Thoracic aorta (tissue), 2 donors: ENCODE results near the gene TMEM100. TPM values are rescaled to one million over a fixed set of nuclear protein-coding genes. Genes with fewer than 3 reads are reported as not detected.

Experiments used
- ATAC-seq: fragments of 150-250 bp; one replicate; pipeline ENCODE4 v1.8.0; 2017; ENCODE audit warnings: low read depth; ENCODE audit not compliant: insufficient number of reproducible peaks, low FRiP score
- DNase-seq: peaks from one replicate; pipeline ENCODE4 v3.0.0-alpha.2; 2020; ENCODE audit warnings: low spot score
- H3K27ac ChIP-seq, 2 donors: fragments of 200-600 bp; sonication (generic); 1 replicate in 1 of 2; 2 replicates in 1 of 2; pipeline ENCODE4 v1.5.1; 2016; ENCODE audit warnings: mild to moderate bottlenecking in 2 of 2, moderate library complexity in 2 of 2
- H3K27me3 ChIP-seq: fragments of 200-600 bp; sonication (generic); replicated peaks from 2 replicates; pipeline ENCODE4 v1.6.0; 2016; ENCODE audit warnings: mild to moderate bottlenecking; ENCODE audit not compliant: insufficient read depth
- H3K36me3 ChIP-seq: fragments of 200-600 bp; sonication (generic); one replicate; pipeline ENCODE4 v1.5.1; 2016
- H3K4me1 ChIP-seq, 2 donors: fragments of 200-600 bp; sonication (generic); 1 replicate in 1 of 2; 2 replicates in 1 of 2; pipeline versions ENCODE4 v1.5.1 to v1.6.0; 2016; ENCODE audit warnings: low read depth in 2 of 2, mild to moderate bottlenecking in 1 of 2; ENCODE audit not compliant: control insufficient read depth in 1 of 2
- H3K4me3 ChIP-seq: fragments of 200-600 bp; sonication (generic); 2 replicates; pipeline ENCODE4 v1.5.1; 2016; ENCODE audit warnings: mild to moderate bottlenecking
- H3K9me3 ChIP-seq: fragments of 200-600 bp; sonication (generic); 2 replicates; pipeline ENCODE4 v1.5.1; 2016
- total RNA-seq, 2 donors: library from RNA; depleted of rRNA; stranded (reverse); fragments of >200 nt; gene quantifications; one replicate each; pipeline versions ENCODE4 v1.1.0 to v1.2.3, GENCODE V29; 2016
- TF ChIP-seq, protein P1 (sequence below): fragments of 200-600 bp; sonication (generic); IDR thresholded peaks from one replicate; pipeline ENCODE4 v1.5.1; 2019; ENCODE audit warnings: antibody characterized with exemption

The TMEM100 gene
- total RNA-seq, 2 donors from 2014 or later: 2.2 to 10.7 TPM

DNA sequence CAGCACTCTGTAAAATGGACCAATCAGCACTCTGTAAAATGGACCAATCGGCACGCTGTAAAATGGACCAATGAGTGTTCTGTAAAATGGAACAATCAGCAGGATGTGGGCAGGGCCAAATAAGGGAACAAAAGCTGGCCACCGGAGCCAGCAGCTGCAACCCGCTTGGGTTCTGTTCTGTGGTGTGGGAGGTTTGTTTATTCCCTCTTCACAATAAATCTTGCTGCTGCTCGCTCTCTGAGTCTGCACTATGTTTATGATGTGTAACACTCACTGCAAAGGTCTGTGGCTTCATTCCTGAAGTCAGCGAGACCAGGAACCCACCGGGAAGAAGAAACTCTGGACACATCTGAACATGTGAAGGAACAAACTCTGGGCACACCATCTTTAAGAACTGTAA is 20.5 kb downstream of the TMEM100 start:
- ATAC-seq: no peak

DNA sequence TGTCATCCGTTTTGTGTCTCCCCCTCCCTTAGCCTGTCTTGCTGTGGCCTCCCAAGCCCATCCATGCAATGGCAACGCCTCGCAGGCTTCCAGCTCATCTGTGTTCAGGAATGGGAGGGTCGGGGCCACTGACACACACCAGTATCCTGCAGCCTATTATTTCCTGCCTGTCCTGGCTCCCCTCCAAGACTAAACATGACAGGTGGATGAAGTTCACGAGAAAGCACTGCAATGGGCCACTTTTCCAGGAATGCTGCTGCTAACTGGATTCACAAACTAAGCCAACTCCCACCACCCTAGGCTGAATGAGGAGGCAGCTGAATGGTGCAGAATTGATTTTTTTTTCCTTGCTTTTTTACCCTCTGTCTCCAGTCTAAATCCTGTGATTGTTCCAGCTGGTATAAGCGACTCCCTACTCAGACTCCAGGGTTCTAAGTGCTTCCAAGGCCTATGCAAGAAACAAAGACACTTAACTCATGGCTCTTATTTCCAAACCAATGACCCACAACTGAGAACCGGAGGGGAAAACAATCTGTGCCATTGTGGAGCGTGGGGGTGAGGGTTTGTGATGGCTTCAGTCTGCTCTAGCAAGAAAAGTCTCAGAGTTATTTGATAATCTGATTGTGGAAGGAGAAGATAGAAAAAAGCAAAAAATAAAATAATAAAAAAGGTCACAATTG is 23.3 kb downstream of the TMEM100 start:
- H3K4me3 ChIP-seq: no peak overlapping the region
- H3K27me3 ChIP-seq: no peaks in the 10 kb centered on the region
- DNase-seq (no peak), ATAC-seq (no peak)
- no peaks in the 10 kb centered on the region for H3K36me3 ChIP-seq
- TF ChIP-seq, protein P1, sequence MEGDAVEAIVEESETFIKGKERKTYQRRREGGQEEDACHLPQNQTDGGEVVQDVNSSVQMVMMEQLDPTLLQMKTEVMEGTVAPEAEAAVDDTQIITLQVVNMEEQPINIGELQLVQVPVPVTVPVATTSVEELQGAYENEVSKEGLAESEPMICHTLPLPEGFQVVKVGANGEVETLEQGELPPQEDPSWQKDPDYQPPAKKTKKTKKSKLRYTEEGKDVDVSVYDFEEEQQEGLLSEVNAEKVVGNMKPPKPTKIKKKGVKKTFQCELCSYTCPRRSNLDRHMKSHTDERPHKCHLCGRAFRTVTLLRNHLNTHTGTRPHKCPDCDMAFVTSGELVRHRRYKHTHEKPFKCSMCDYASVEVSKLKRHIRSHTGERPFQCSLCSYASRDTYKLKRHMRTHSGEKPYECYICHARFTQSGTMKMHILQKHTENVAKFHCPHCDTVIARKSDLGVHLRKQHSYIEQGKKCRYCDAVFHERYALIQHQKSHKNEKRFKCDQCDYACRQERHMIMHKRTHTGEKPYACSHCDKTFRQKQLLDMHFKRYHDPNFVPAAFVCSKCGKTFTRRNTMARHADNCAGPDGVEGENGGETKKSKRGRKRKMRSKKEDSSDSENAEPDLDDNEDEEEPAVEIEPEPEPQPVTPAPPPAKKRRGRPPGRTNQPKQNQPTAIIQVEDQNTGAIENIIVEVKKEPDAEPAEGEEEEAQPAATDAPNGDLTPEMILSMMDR: no peak
- no peaks in the 10 kb centered on the region for H3K9me3 ChIP-seq
- no peaks in the 10 kb centered on the region for H3K4me1 ChIP-seq
- H3K27ac ChIP-seq: no peak overlapping the region

More for the DNA sequence above, 20.5 kb downstream of the TMEM100 start:
- DNase-seq: no peak
- Histone ChIP-seq H3K36me3 (no peaks in the 10 kb centered on the region), H3K27ac (no peak overlapping the region), H3K9me3 (no peaks in the 10 kb centered on the region), H3K27me3 (no peaks in the 10 kb centered on the region), H3K4me1 (no peaks in the 10 kb centered on the region), H3K4me3 (no peak overlapping the region)
- TF ChIP-seq, protein P1: no peak

DNA sequence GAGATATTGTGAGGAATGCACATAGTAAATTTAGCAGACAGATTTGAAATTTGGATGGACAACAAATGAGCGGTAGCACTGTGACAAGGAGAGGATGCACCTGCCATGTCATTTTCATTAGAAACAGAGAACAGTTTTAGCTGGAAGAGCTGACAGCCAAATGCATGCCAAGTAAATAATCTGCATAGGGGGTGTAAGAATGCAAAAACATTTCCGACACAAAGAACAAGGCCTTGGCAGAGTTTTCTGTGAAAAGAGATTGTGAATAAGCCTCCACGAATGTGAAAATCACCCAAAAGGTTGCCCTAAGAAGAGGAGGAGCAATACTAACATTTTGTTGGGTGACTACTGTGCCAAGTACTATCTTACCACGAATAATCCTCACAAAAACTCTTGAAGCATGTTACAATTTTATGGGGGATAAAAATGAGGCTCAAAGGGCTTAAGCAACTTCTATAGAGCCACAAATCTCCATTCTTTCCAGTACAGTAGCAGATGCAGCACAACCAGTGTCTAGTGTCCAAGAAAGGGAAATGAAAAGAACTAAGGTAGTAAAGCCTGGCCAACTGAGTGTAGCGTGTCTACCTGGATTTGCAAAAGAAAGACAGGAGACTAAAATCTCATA is 28.3 kb downstream of the TMEM100 start:
- H3K27ac ChIP-seq: no peak overlapping the region

DNA sequence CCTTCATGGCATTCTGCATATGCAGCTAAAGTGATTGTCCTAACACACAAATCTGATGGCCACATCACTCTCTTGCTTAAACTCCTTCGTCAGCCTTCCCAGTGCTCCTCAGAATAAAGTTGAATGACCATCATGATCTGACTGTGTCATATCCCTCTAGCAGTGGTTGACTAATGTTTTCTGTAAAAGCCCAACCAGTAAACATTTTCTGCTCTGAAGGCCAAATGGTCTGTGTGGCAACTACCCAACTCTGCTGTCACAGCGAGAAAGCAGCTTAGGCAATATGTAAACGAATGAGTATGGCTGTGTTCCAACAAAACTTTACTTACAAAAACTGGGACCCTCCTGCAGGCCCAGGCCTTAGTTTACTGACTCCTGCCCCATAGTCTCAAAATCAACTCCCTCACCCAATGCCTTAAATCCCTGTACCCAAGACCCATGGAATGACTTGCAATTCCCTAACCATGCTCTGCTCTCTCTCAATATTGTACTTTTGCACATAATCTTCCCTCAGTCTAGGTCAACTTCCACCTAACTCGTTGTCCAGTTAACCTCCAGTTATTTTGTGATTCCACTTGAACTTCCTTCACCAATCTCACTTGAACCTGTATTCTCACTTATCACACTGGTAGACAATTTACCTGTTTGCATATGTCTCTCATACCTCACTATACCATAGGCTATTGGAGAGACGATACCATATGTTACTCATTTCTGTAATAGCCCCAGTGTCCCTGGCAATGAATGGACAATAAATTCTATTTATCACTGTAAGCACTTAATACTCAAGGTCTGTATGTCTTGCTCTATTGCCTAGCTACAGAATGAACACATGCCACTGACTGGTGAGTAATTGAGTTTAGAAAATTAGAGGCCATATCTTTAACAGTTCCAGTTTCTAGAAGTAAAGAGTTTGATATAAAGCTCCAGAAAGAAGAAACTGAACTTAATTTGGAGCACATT is 29.1 kb downstream of the TMEM100 start:
- no peaks in the 10 kb centered on the region for H3K27me3 ChIP-seq
- TF ChIP-seq, protein P1: no peak
- H3K36me3 ChIP-seq: no peaks in the 10 kb centered on the region
- ATAC-seq (no peak), DNase-seq (no peak)
- no peak overlapping the region for H3K27ac ChIP-seq
- no peak overlapping the region for H3K4me3 ChIP-seq
- no peaks in the 10 kb centered on the region for H3K4me1 ChIP-seq
- no peaks in the 10 kb centered on the region for H3K9me3 ChIP-seq

More for the DNA sequence above, 28.3 kb downstream of the TMEM100 start:
- Histone ChIP-seq H3K9me3 (no peaks in the 10 kb centered on the region), H3K4me3 (no peak overlapping the region), H3K27me3 (no peaks in the 10 kb centered on the region), H3K4me1 (no peaks in the 10 kb centered on the region), H3K36me3 (no peaks in the 10 kb centered on the region)
- ATAC-seq: no peak
- DNase-seq: no peak
- TF ChIP-seq, protein P1: no peak

DNA sequence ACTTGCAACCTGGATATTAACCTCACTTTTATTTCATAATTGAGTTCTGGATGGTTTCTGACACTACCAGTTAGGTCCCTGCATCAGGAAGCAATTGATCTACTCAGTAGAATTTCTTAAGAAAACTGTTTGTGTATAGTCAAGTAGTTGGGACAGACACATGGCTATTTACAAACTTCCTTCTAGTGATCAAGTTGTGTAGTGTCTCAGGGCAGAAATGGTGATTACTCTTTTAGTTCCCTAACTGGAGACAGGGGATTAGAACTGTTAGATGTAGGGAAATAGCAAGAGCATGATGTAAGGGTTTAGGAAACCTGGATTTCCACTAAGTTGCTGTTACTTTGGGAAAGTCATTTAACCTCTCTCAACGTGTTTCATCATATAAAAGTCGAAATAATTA is 30.4 kb downstream of the TMEM100 start:
- no peaks in the 10 kb centered on the region for H3K4me1 ChIP-seq
- ATAC-seq (no peak), DNase-seq (no peak)
- TF ChIP-seq, protein P1: no peak
- no peak overlapping the region for H3K4me3 ChIP-seq
- no peaks in the 10 kb centered on the region for H3K9me3 ChIP-seq
- H3K36me3 ChIP-seq: no peaks in the 10 kb centered on the region
- no peak overlapping the region for H3K27ac ChIP-seq
- no peaks in the 10 kb centered on the region for H3K27me3 ChIP-seq
